NCI-H2227 (cell line): Measurements from ENCODE around the gene MPL.
A peak's percentile ranks its signal among the peaks of the same experiment; 100 is the strongest.
"Not testable (repeated sequence)": the region's sequence is repeated elsewhere in the genome, so short reads cannot be mapped to it uniquely, and the experiment has no call there.

Source experiments
- DNase-seq: peaks from one replicate; lab custom pipeline; 2025; ENCODE audit not compliant: unreplicated experiment; lab: John Stamatoyannopoulos, UW

MPL gene

GRCh38 chr1:43373066-43373940, 35.7 kb downstream of the MPL start:
- DNase-seq: no peak

- DNase-seq: no peak
These were observed 39.2 kb downstream of the MPL start for GRCh38 chr1:43376723-43377235.

GRCh38 chr1:43377831-43378230, 40.2 kb downstream of the MPL start:
- DNase-seq: no peak

GRCh38 chr1:43379476-43379875, 41.9 kb downstream of the MPL start:
- DNase-seq: no peak

GRCh38 chr1:43381612-43382011, 44.0 kb downstream of the MPL start:
- no peak for DNase-seq

GRCh38 chr1:43382027-43382779, 44.6 kb downstream of the MPL start:
- peak; percentile 54 for DNase-seq

- DNase-seq: no peak
These were observed 45.8 kb downstream of the MPL start for GRCh38 chr1:43383449-43383848.

- DNase-seq: no peak
These were observed 49.1 kb downstream of the MPL start for GRCh38 chr1:43386676-43387075.

- no peak for DNase-seq
These were observed 50.5 kb downstream of the MPL start for GRCh38 chr1:43387976-43388599.

- no peak for DNase-seq
These were observed 51.0 kb downstream of the MPL start for GRCh38 chr1:43388613-43389012.

GRCh38 chr1:43389326-43390313, 52.0 kb downstream of the MPL start, which contains the start of the genes MED8 and SZT2:
MED8 (minus strand) TSS chr1:43389800; CDS start chr1:43389764, 36 bp downstream.
SZT2 (plus strand) TSS chr1:43389899; CDS start chr1:43389969, 70 bp downstream.
- DNase-seq: peak; percentile 94

- no peak for DNase-seq
These were observed 55.1 kb downstream of the MPL start for GRCh38 chr1:43392702-43393101.

GRCh38 chr1:43395523-43395922, 57.9 kb downstream of the MPL start:
- DNase-seq: no peak

- DNase-seq: no peak
These were observed 58.4 kb downstream of the MPL start for GRCh38 chr1:43396059-43396458.

GRCh38 chr1:43398227-43398626, 60.6 kb downstream of the MPL start:
- DNase-seq: no peak

- not testable (repeated sequence) for DNase-seq
These were observed 62.8 kb downstream of the MPL start for GRCh38 chr1:43400441-43400840.

GRCh38 chr1:43402089-43402865, 64.7 kb downstream of the MPL start:
- no peak for DNase-seq
